Measurements from ENCODE around the gene IDE.

GRCh38 chr10:92575961-92576360 lies 2.1 kb upstream of the IDE start:
- TF ChIP-seq, protein P1, sequence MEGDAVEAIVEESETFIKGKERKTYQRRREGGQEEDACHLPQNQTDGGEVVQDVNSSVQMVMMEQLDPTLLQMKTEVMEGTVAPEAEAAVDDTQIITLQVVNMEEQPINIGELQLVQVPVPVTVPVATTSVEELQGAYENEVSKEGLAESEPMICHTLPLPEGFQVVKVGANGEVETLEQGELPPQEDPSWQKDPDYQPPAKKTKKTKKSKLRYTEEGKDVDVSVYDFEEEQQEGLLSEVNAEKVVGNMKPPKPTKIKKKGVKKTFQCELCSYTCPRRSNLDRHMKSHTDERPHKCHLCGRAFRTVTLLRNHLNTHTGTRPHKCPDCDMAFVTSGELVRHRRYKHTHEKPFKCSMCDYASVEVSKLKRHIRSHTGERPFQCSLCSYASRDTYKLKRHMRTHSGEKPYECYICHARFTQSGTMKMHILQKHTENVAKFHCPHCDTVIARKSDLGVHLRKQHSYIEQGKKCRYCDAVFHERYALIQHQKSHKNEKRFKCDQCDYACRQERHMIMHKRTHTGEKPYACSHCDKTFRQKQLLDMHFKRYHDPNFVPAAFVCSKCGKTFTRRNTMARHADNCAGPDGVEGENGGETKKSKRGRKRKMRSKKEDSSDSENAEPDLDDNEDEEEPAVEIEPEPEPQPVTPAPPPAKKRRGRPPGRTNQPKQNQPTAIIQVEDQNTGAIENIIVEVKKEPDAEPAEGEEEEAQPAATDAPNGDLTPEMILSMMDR (conservative IDR thresholded peaks at IDR 0.05), result no peak
- no peak for TF ChIP-seq ZFX (IDR thresholded peaks at IDR 0.05)
